Gastrocnemius medialis (tissue), 4 donors: ENCODE results near the gene CTSA. TPM values are rescaled to one million over a fixed set of nuclear protein-coding genes. Genes with fewer than 3 reads are reported as not detected.
A peak's percentile ranks its signal among the peaks of the same experiment; 100 is the strongest.

Experiments used
- ATAC-seq, 2 donors: fragments of 150-250 bp; one replicate each; pipeline ENCODE4 v1.9.1; 2016
- DNase-seq, 2 donors: peaks; one replicate each; pipeline ENCODE4 v3.0.0-alpha.2; 2019
- H3K27ac ChIP-seq, 4 donors: fragments of 200-600 bp; sonication (generic); 1 replicate in 1 of 4; 2 replicates in 3 of 4; pipeline ENCODE4 v1.5.1; 2016 to 2018; ENCODE audit warnings: mild to moderate bottlenecking in 2 of 4, moderate library complexity in 1 of 4
- H3K27me3 ChIP-seq, 3 donors: fragments of 200-600 bp; sonication (generic) in 2 of 3; 1 replicate in 1 of 3; 2 replicates in 2 of 3; pipeline versions ENCODE4 v1.5.1 to v1.6.0; 2016 to 2019; ENCODE audit warnings: mild to moderate bottlenecking in 1 of 3, moderate library complexity in 1 of 3
- H3K36me3 ChIP-seq, 2 donors: fragments of 200-600 bp; sonication (generic) in 1 of 2; one replicate each; pipeline ENCODE4 v1.5.1; 2017 to 2018
- H3K4me1 ChIP-seq, 2 donors: fragments of 200-600 bp; sonication (generic) in 1 of 2; one replicate each; pipeline ENCODE4 v1.5.1; 2016 to 2017; ENCODE audit warnings: mild to moderate bottlenecking in 2 of 2
- H3K4me3 ChIP-seq, 4 donors: fragments of 200-600 bp; sonication (generic) in 3 of 4; 1 replicate in 1 of 4; 2 replicates in 3 of 4; pipeline ENCODE4 v1.5.1; 2016 to 2019; ENCODE audit warnings: mild to moderate bottlenecking in 2 of 4
- H3K9me3 ChIP-seq, 3 donors: fragments of 200-600 bp; sonication (generic) in 2 of 3; 1 replicate in 1 of 3; 2 replicates in 2 of 3; pipeline ENCODE4 v1.5.1; 2016 to 2019
- CTCF ChIP-seq, 5 experiments: fragments of 450-650 bp in 3 of 5; fragments of 200-600 bp in 2 of 5; sonication (generic) in 2 of 5; IDR thresholded peaks in 4 of 5; conservative IDR thresholded peaks in 1 of 5; 1 replicate in 4 of 5; 2 replicates in 1 of 5; pipeline ENCODE4 v1.5.1; 2016 to 2019; ENCODE audit warnings: antibody characterized with exemption in 5 of 5, mild to moderate bottlenecking in 3 of 5, moderate library complexity in 3 of 5
- POLR2A ChIP-seq, 2 donors: fragments of 450-650 bp; IDR thresholded peaks; one replicate each; pipeline ENCODE4 v1.6.1; 2017; ENCODE audit warnings: antibody characterized with exemption in 2 of 2, mild to moderate bottlenecking in 2 of 2, moderate library complexity in 2 of 2
- in situ Hi-C, 4 donors: fragments of 200-750 bp; cut with MboI; loops; one replicate each; pipeline versions ENCODE4 v1.15.0 to v1.8.0; 2017; ENCODE audit warnings: low sequenced_read_pairs in 4 of 4
- intact Hi-C: fragments of 100-400 bp; cut with DNase I; formaldehyde crosslinking; loops from one replicate; pipeline ENCODE4 v1.15.1; 2023; ENCODE audit warnings: low total_unique reads
- total RNA-seq, 4 donors: library from RNA; depleted of rRNA; stranded (reverse); fragments of >200 nt; gene quantifications; one replicate each; pipeline versions ENCODE4 v1.1.0 to v1.2.3, GENCODE V29; 2016

The CTSA gene
- total RNA-seq, 4 donors from 2014 or later = 21.9 to 59.2 (median 46.2) TPM

- DNase-seq (no peak), ATAC-seq (no peak)
- Histone ChIP-seq H3K36me3 (peaks cover 0 to 26% of the 10 kb centered on the region in 2 donors), H3K27ac (peak within 1 kb of the TSS in 1 of 4 donors; percentile 98), H3K4me3 (no peak within 1 kb of the TSS), H3K9me3 (no peaks in the 10 kb centered on the region), H3K27me3 (no peaks in the 10 kb centered on the region), H3K4me1 (peaks cover 18 to 25% of the 10 kb centered on the region in 2 donors)
- no peak for TF ChIP-seq CTCF (IDR thresholded peaks at IDR 0.05 in 4 of 5, conservative IDR thresholded peaks at IDR 0.05 in 1 of 5)
- TF ChIP-seq POLR2A (IDR thresholded peaks at IDR 0.05) = no peak
- in situ Hi-C loops = loop anchor here in 1 of 4 donors (10.0 kb wide), 1 partner anchor 93 kb away; the partner anchor contains the start of genes DNTTIP1 and WFDC3
- intact Hi-C loops = no loop called here
Observed at GRCh38 chr20:45887346-45887715, 3.8 kb upstream of the CTSA start, which contains the start of gene SPATA25. Gene SPATA25 (minus strand): TSS chr20:45887622. CDS start chr20:45887590, 32 bp downstream.

DNA sequence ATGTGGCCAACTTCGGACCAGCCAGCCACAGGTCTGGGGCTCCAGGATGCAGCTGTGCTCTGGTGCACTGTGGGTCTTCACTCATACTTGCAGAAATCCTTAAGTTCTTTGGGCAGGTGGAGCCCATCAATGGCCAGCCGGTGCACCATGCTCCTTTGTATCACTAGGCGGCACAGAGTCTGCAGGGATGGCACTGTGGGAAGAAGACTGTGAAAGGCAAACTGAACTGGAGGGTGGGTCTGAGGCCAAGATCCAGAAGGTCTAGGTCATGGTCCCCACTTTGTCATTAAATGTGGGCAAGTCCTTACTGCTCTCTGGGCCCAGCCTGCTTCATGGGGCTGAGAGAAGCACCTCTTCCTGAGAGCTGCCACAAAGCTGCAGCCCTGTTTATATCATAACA lies 2.5 kb upstream of the CTSA start:
- Histone ChIP-seq H3K9me3 (no peaks in the 10 kb centered on the region), H3K27me3 (no peaks in the 10 kb centered on the region), H3K4me3 (no peak overlapping the region), H3K4me1 (peaks cover 22 to 26% of the 10 kb centered on the region in 2 donors), H3K36me3 (peaks cover 0 to 28% of the 10 kb centered on the region in 2 donors), H3K27ac (peak overlapping the region in 1 of 4 donors; percentile 98)
- in situ Hi-C loops (loop anchor here in 1 of 4 donors (10.0 kb wide), 1 partner anchor 94 kb away; the partner anchor contains the start of genes DNTTIP1 and WFDC3), intact Hi-C loops (no loop called here)
- no peak for ATAC-seq
- no peak for DNase-seq
- TF ChIP-seq CTCF (IDR thresholded peaks at IDR 0.05 in 4 of 5, conservative IDR thresholded peaks at IDR 0.05 in 1 of 5) = no peak
- TF ChIP-seq POLR2A (IDR thresholded peaks at IDR 0.05) = no peak

DNA sequence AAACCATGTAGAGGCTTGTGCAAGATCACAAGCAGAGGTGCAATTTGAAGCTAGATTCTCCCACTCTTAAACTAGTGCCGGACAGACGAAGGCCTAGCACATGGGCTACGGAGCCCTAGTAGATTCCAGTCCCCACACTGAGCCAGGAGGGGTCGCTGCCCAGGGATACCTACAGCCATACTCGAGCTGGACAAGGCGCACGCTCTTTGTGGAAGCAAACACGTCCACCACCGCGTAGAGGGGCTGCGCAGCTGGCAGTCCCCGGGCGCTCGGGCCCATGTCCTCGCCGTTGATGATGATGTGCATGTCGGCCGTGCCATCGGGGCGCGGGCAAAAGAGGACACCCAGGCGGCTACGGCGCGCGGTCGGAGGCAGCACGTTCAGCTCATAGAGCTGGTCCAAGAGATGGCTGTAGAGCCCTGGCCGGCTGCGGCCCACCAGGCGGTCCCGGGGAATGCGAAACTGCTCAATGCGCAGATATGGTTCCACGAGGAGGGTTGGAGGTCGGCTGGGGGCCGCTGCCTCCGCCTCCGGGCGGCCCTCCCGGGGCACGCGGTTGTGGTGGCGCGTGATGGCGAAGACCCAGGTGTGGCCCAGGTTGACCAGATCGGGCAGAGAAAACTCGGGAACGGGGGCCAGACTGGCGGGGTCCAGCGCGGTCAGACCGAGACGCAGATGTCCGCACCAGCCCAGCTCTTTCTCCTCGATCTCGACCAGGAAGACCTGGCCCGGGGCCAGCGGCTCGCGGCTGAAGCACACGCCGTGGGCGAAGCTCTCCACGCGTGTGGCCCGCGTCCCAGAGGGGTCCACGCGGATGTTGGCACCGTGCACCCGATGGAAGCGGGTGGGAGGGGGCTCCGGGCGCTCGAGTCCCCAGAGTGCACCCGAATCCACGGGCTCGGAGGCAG lies 804 bp upstream of the CTSA start:
- peak overlapping the region; percentile 76 to 96 (median 88) for H3K4me3 ChIP-seq
- intact Hi-C loops = loop anchor here (1.0 to 2.0 kb wide), 3 partner anchors 44 to 91 kb away; partner anchors contain the start of gene PCIF1
- ATAC-seq (peak; percentile 65 to 68), DNase-seq (peak; percentile 56 to 77)
- peaks cover 22 to 26% of the 10 kb centered on the region in 2 donors for H3K4me1 ChIP-seq
- in situ Hi-C loops = no loop called here
- peaks cover 0 to 42% of the 10 kb centered on the region in 2 donors for H3K36me3 ChIP-seq
- H3K9me3 ChIP-seq = no peaks in the 10 kb centered on the region
- peak; percentile 34 to 72 (median 56) for TF ChIP-seq CTCF (IDR thresholded peaks at IDR 0.05 in 4 of 5, conservative IDR thresholded peaks at IDR 0.05 in 1 of 5)
- peak in 1 of 2 donors; percentile 19 for TF ChIP-seq POLR2A (IDR thresholded peaks at IDR 0.05)
- peak overlapping the region; percentile 87 to 98 (median 96) for H3K27ac ChIP-seq
- H3K27me3 ChIP-seq = no peaks in the 10 kb centered on the region

DNA sequence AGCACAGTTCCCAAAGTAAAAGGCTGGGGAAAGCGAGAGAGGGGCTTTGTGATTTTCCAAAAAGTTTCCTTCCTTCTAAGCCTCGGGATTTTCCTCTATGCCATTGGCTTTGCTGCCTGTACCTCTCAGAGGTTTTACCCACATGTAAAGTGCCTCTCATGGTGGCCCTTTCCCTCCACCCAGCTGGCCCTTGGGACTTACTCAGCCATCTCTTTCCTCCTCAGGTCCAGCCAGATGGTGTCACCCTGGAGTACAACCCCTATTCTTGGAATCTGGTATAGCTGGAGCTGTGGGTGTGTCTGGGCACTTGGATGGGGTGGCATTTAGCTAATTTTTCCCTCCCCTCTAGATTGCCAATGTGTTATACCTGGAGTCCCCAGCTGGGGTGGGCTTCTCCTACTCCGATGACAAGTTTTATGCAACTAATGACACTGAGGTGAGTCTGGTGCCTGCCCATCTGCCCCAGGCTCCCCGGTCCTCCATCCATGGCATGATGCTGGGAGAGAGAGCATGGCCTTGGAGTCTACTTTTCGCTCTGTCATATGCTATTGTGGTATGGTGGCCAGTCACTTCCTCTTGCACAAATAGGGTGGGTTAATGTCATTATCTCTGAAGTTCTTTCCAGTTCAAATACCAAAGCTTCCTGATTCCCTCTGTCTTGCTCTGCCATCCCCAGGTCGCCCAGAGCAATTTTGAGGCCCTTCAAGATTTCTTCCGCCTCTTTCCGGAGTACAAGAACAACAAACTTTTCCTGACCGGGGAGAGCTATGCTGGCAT lies 1.1 kb downstream of the CTSA start:
- TF ChIP-seq POLR2A (IDR thresholded peaks at IDR 0.05) (no peak), CTCF (IDR thresholded peaks at IDR 0.05 in 4 of 5, conservative IDR thresholded peaks at IDR 0.05 in 1 of 5) (no peak)
- Histone ChIP-seq H3K4me3 (peak overlapping the region; percentile 76 to 96 (median 88)), H3K27me3 (no peaks in the 10 kb centered on the region), H3K27ac (peak overlapping the region in 3 of 4 donors; percentile 87 to 97 (median 94)), H3K36me3 (peaks cover 0 to 53% of the 10 kb centered on the region in 2 donors), H3K9me3 (no peaks in the 10 kb centered on the region), H3K4me1 (peaks cover 22 to 26% of the 10 kb centered on the region in 2 donors)
- in situ Hi-C loops = no loop called here
- ATAC-seq (no peak), DNase-seq (no peak)
- intact Hi-C loops = no loop called here
